ENCODE measurements around the gene GEMIN8. TPM values are rescaled to one million over a fixed set of nuclear protein-coding genes. Genes with fewer than 3 reads are reported as not detected.

The GEMIN8 gene
- total RNA-seq, 4 donors from 2014 or later, result 20.0 to 59.1 (median 31.7) TPM

DNA sequence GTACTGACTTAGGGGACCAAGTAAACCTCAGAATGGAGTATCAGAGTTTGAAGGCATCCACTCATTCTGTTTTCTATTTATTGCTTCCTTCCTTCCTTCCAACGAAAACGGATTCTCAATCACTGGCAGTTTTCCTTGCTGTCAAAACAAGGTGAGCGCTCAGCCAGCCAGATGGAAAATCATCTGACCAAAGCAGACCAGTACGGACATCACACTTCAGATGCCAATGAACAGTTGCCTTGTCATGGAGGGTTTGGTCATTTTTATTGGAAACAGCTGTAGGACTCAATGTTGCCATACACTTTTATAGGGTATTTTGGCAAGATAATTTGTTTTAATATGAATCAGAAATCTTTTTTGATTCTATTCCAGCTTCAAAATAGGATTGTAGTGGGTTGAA lies 16.6 kb downstream of the GEMIN8 start:
- no peak for TF ChIP-seq POLR2A (IDR thresholded peaks at IDR 0.05)
- TF ChIP-seq, protein P1, sequence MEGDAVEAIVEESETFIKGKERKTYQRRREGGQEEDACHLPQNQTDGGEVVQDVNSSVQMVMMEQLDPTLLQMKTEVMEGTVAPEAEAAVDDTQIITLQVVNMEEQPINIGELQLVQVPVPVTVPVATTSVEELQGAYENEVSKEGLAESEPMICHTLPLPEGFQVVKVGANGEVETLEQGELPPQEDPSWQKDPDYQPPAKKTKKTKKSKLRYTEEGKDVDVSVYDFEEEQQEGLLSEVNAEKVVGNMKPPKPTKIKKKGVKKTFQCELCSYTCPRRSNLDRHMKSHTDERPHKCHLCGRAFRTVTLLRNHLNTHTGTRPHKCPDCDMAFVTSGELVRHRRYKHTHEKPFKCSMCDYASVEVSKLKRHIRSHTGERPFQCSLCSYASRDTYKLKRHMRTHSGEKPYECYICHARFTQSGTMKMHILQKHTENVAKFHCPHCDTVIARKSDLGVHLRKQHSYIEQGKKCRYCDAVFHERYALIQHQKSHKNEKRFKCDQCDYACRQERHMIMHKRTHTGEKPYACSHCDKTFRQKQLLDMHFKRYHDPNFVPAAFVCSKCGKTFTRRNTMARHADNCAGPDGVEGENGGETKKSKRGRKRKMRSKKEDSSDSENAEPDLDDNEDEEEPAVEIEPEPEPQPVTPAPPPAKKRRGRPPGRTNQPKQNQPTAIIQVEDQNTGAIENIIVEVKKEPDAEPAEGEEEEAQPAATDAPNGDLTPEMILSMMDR (IDR thresholded peaks at IDR 0.05), result no peak
- DNase-seq, result no peak
- H3K4me3 ChIP-seq, result no peak overlapping the region
- intact Hi-C loops (cut with DNase I; ENCODE audit: low total_unique reads), result no loop called here
- no peaks in the 10 kb centered on the region for H3K36me3 ChIP-seq
- no peaks in the 10 kb centered on the region for H3K27me3 ChIP-seq
- H3K4me1 ChIP-seq, result no peaks in the 10 kb centered on the region
- no peak overlapping the region for H3K27ac ChIP-seq
- no peaks in the 10 kb centered on the region for H3K9me3 ChIP-seq

DNA sequence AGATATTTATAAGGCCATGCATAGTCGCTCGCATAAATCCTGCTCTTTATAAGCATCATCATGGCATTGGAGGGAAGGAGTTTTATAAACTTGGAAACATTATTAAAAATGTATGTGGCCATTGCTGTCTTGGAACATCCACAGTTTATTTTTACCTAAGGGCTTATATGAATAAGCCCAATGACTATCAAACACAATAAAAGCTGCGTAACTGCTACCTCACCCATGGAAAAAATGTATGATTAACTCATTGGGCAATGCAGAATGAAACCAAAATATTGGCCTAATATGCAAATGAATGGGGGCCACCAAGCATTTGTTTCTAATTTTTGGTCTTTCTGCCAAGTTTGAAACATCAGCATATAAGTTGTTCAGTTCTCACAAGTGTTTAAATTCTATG lies 19.1 kb downstream of the GEMIN8 start:
- H3K27me3 ChIP-seq, result no peaks in the 10 kb centered on the region
- TF ChIP-seq POLR2A (IDR thresholded peaks at IDR 0.05), result no peak
- TF ChIP-seq, protein P1 (IDR thresholded peaks at IDR 0.05), result no peak
- no peaks in the 10 kb centered on the region for H3K36me3 ChIP-seq
- no peak overlapping the region for H3K27ac ChIP-seq
- H3K4me3 ChIP-seq, result no peak overlapping the region
- intact Hi-C loops (cut with DNase I; ENCODE audit: low total_unique reads), result no loop called here
- no peak for DNase-seq
- no peaks in the 10 kb centered on the region for H3K9me3 ChIP-seq
- no peaks in the 10 kb centered on the region for H3K4me1 ChIP-seq

DNA sequence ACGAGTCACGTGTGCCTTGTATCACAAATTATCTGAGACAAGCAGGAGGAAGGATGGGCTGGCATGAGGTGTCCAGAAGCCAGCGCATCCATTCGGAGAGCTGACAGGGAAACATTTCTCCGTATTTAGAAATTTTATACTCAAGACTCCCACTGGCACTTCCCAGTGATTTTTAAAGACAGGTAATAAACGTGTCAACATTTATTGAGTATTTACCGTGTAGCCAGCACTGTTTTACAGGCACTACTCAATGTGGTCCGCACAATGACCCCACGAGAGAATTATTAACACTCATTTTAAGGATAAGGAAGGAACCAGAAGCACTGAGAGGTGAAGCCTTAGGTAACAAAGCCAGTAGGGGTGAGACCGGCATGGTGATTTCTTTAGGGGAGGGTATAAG lies 23.2 kb downstream of the GEMIN8 start:
- Histone ChIP-seq H3K4me3 (no peak overlapping the region), H3K27ac (no peak overlapping the region), H3K27me3 (no peaks in the 10 kb centered on the region), H3K36me3 (no peaks in the 10 kb centered on the region), H3K4me1 (no peaks in the 10 kb centered on the region), H3K9me3 (no peaks in the 10 kb centered on the region)
- intact Hi-C loops (cut with DNase I; ENCODE audit: low total_unique reads), result no loop called here
- DNase-seq, result no peak
- TF ChIP-seq, protein P1 (IDR thresholded peaks at IDR 0.05), result no peak
- no peak for TF ChIP-seq POLR2A (IDR thresholded peaks at IDR 0.05)

DNA sequence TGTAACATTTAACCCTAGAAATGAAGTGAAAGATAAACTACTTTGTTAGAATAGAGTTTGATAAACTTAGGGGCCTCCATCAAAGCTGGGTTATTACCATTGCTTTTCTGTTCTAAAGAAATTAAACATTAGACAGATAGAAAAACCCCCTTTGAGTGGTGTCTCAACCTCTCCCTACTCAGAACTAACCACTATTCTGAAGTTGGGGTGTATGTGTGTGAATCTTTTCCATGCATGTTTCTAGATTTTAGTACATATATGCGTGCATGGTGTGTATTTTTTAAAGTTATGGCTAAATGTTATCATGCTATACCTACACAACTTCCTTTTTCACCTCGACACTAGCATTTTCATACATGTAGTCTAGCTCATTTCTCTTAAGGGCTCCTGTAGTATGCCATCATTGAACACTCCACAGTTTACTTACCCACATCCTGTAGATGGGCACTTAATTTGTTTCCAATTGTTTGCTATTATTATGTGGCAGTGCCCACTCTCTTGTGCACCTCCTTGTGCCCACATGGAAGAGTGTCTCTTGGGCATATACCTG lies 25.7 kb downstream of the GEMIN8 start:
- no peaks in the 10 kb centered on the region for H3K4me1 ChIP-seq
- TF ChIP-seq, protein P1 (IDR thresholded peaks at IDR 0.05), result no peak
- TF ChIP-seq POLR2A (IDR thresholded peaks at IDR 0.05), result no peak
- H3K4me3 ChIP-seq, result no peak overlapping the region
- intact Hi-C loops (cut with DNase I; ENCODE audit: low total_unique reads), result no loop called here
- H3K27me3 ChIP-seq, result no peaks in the 10 kb centered on the region
- H3K36me3 ChIP-seq, result no peaks in the 10 kb centered on the region
- no peak overlapping the region for H3K27ac ChIP-seq
- H3K9me3 ChIP-seq, result no peaks in the 10 kb centered on the region
- DNase-seq, result no peak

DNA sequence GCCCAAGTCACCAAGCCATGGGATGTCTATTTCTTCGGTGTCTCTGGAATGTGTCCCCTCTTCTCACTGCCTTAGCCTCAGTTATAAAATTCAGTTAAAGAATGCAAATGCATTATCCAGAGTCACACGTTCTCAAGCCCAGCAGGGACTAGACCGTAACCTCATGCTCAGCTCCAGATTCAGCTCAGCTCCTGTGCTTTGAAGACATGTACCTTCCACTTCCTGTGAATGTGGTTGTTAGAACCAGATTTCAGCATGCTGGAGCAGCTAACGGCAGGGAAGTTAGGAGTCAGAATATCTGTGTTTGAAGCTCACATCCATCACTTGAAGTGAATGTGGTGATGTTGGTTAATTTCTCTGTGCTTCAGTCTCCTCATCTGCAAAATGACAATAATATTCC lies 26.7 kb downstream of the GEMIN8 start:
- TF ChIP-seq POLR2A (IDR thresholded peaks at IDR 0.05), result no peak
- TF ChIP-seq, protein P1 (IDR thresholded peaks at IDR 0.05), result no peak
- no peaks in the 10 kb centered on the region for H3K27me3 ChIP-seq
- H3K4me1 ChIP-seq, result no peaks in the 10 kb centered on the region
- H3K9me3 ChIP-seq, result no peaks in the 10 kb centered on the region
- intact Hi-C loops (cut with DNase I; ENCODE audit: low total_unique reads), result no loop called here
- no peak overlapping the region for H3K4me3 ChIP-seq
- H3K36me3 ChIP-seq, result no peaks in the 10 kb centered on the region
- no peak overlapping the region for H3K27ac ChIP-seq
- no peak for DNase-seq
